ENCODE measurements around the gene TRUB2.

DNA sequence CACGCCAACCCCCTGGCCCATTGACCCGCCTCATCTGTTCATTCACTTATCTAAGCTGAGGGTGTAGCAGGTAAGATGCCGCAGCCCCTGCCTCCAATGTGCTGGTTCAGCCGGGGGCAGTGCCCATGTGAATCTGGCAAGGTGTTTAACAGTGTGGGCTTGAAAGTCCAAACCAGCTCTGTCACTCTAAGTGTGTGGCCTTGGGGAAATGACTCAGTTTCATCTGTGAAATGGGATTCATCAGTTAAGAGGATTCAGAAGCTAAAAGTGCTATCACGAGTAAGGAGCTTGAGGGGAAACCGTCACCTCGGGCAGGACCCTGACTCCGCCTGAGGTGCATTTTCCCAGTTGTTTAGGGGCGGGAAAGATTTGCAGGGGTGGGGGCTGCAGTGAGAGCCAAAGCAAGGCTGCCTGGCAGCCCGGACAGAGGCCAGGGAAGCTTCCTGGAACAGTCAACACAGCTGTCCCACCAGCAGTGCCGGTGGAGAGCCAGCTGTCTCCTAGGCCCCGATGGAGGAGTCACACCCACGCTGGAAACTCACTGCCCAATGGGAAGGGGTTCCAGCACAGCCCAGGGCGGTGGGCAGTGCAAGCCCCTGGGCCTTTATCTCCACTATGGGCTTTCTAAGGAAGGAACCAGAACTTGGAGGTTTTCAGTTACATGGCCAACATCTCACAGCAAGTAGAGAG, 39.2 kb upstream of the TRUB2 start:
- no peak for TF ChIP-seq POLR2A (IDR thresholded peaks at IDR 0.05)
- TF ChIP-seq, protein P1, sequence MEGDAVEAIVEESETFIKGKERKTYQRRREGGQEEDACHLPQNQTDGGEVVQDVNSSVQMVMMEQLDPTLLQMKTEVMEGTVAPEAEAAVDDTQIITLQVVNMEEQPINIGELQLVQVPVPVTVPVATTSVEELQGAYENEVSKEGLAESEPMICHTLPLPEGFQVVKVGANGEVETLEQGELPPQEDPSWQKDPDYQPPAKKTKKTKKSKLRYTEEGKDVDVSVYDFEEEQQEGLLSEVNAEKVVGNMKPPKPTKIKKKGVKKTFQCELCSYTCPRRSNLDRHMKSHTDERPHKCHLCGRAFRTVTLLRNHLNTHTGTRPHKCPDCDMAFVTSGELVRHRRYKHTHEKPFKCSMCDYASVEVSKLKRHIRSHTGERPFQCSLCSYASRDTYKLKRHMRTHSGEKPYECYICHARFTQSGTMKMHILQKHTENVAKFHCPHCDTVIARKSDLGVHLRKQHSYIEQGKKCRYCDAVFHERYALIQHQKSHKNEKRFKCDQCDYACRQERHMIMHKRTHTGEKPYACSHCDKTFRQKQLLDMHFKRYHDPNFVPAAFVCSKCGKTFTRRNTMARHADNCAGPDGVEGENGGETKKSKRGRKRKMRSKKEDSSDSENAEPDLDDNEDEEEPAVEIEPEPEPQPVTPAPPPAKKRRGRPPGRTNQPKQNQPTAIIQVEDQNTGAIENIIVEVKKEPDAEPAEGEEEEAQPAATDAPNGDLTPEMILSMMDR (IDR thresholded peaks at IDR 0.05), result no peak
